BJ (cell line): ENCODE results near the gene SLC39A1. TPM values are rescaled to one million over a fixed set of nuclear protein-coding genes. Genes with fewer than 3 reads are reported as not detected.

ENCODE experiments used
- CTCF ChIA-PET: fragments of 350-600 bp; formaldehyde crosslinking; extraction: SDS; loops from one replicate; lab custom pipeline; 2021; ENCODE audit warnings: antibody characterized with exemption, inconsistent platforms; lab: Yijun Ruan, JAX
- POLR2A ChIA-PET: fragments of 300-600 bp; sonication (Branson Sonifier 250); formaldehyde crosslinking; extraction: SDS; loops from one replicate; lab custom pipeline; 2021; ENCODE audit warnings: antibody characterized with exemption; lab: Charles Lee
- DNase-seq: peaks from one replicate; pipeline ENCODE4 v3.0.0-alpha.2; 2011; ENCODE audit warnings: low read depth
- H3K27me3 ChIP-seq: 2 replicates; pipeline ENCODE4 v1.6.0; 2011; ENCODE audit warnings: low read length; ENCODE audit not compliant: control insufficient read depth, insufficient read depth
- H3K36me3 ChIP-seq: 2 replicates; pipeline ENCODE4 v1.5.1; 2011; ENCODE audit warnings: low read length; ENCODE audit not compliant: control insufficient read depth, insufficient read depth
- H3K4me3 ChIP-seq: 2 replicates; pipeline ENCODE4 v1.5.1; 2011; ENCODE audit warnings: low read depth, mild to moderate bottlenecking, control low read depth, low read length
- CTCF ChIP-seq: IDR thresholded peaks from 2 replicates; pipeline ENCODE4 v1.5.1; 2011; ENCODE audit warnings: low read depth, mild to moderate bottlenecking, control low read depth, inconsistent platforms, low read length, moderate library complexity; ENCODE audit not compliant: insufficient read depth
- polyA plus RNA-seq: library from polyadenylated mRNA; depleted of rRNA; stranded (reverse); fragments of >200 nt; gene quantifications from 2 replicates; pipeline ENCODE4 v1.2.3, GENCODE V29; 2011

Gene SLC39A1
- polyA plus RNA-seq, 1 experiment = 121 TPM

- no peak for DNase-seq
- H3K4me3 ChIP-seq = no peak overlapping the region
- no peaks in the 10 kb centered on the region for H3K27me3 ChIP-seq
- H3K36me3 ChIP-seq = peaks cover 17% of the 10 kb centered on the region
- ChIA-PET CTCF (no interaction called here), POLR2A (no interaction called here)
- TF ChIP-seq CTCF = no peak
These were observed 21.3 kb downstream of the SLC39A1 start for GRCh38 chr1:153941826-153942725.

GRCh38 chr1:153940756-153941155 is 22.6 kb downstream of the SLC39A1 start:
- POLR2A ChIA-PET = no interaction called here
- Histone ChIP-seq H3K27me3 (no peaks in the 10 kb centered on the region), H3K36me3 (peaks cover 27% of the 10 kb centered on the region)

GRCh38 chr1:153939476-153939875 is 23.9 kb downstream of the SLC39A1 start:
- H3K36me3 ChIP-seq = peaks cover 32% of the 10 kb centered on the region
- TF ChIP-seq CTCF = no peak

More at GRCh38 chr1:153940756-153941155, 22.6 kb downstream of the SLC39A1 start:
- no peak for DNase-seq
- no peak for TF ChIP-seq CTCF
- CTCF ChIA-PET = interaction anchor here (1.2 to 1.6 kb wide), 2 partner anchors 23 to 143 kb away, joined by 3 to 5 read pairs; partner anchors contain the start of gene SLC39A1
- no peak overlapping the region for H3K4me3 ChIP-seq

GRCh38 chr1:153938996-153939395 is 24.3 kb downstream of the SLC39A1 start:
- POLR2A ChIA-PET = no interaction called here
- H3K36me3 ChIP-seq = peaks cover 33% of the 10 kb centered on the region
- CTCF ChIA-PET = interaction anchor here (0.5 to 1.1 kb wide), 2 partner anchors 40 to 93 kb away, joined by 3 to 4 read pairs; no protein-coding TSS in a partner anchor
- TF ChIP-seq CTCF = no peak
- no peaks in the 10 kb centered on the region for H3K27me3 ChIP-seq
- no peak overlapping the region for H3K4me3 ChIP-seq
- no peak for DNase-seq

More at GRCh38 chr1:153939476-153939875, 23.9 kb downstream of the SLC39A1 start:
- no peak for DNase-seq
- Histone ChIP-seq H3K27me3 (no peaks in the 10 kb centered on the region), H3K4me3 (no peak overlapping the region)
- CTCF ChIA-PET = interaction anchor here (1.1 to 1.6 kb wide), 2 partner anchors 24 to 93 kb away, joined by 3 to 5 read pairs; partner anchors contain the start of gene SLC39A1
- POLR2A ChIA-PET = no interaction called here

- TF ChIP-seq CTCF = no peak
- POLR2A ChIA-PET = no interaction called here
- H3K4me3 ChIP-seq = no peak overlapping the region
- CTCF ChIA-PET = interaction anchor here (0.7 kb wide), 1 partner anchor 9 kb away, joined by 3 read pairs; no protein-coding TSS in a partner anchor
- no peaks in the 10 kb centered on the region for H3K27me3 ChIP-seq
- DNase-seq = no peak
- H3K36me3 ChIP-seq = peaks cover 45% of the 10 kb centered on the region
These were observed 26.0 kb downstream of the SLC39A1 start for GRCh38 chr1:153937331-153937730.
